Mesendoderm (in vitro differentiated cells): ENCODE measurements around the gene FKBP14.

ENCODE experiments used
- DNase-seq: peaks from one replicate; pipeline ENCODE4 v3.0.0; 2013
- H2AK5ac ChIP-seq: 2 replicates; pipeline ENCODE4 v1.6.1; 2013; ENCODE audit warnings: low read length, inconsistent platforms
- H2BK120ac ChIP-seq: 2 replicates; pipeline ENCODE4 v1.6.1; 2013; ENCODE audit warnings: low read depth, mild to moderate bottlenecking, low read length, moderate library complexity, mixed read lengths
- H2BK15ac ChIP-seq: replicated peaks from 2 replicates; pipeline ENCODE4 v1.6.1; 2013; ENCODE audit warnings: low read depth, mild to moderate bottlenecking, moderate library complexity
- H2BK5ac ChIP-seq: 2 replicates; pipeline ENCODE4 v1.6.1; 2013; ENCODE audit warnings: low read length, inconsistent platforms
- H3K18ac ChIP-seq: 2 replicates; pipeline ENCODE4 v1.6.1; 2013; ENCODE audit warnings: mild to moderate bottlenecking, low read length, mixed read lengths
- H3K23ac ChIP-seq: one replicate; pipeline ENCODE4 v1.6.1; 2013; ENCODE audit warnings: low read length
- H3K27ac ChIP-seq: 2 replicates; pipeline ENCODE4 v1.5.1; 2013; ENCODE audit warnings: low read depth, mild to moderate bottlenecking, inconsistent platforms, low read length, moderate library complexity
- H3K27me3 ChIP-seq: 2 replicates; pipeline ENCODE4 v1.6.1; 2013; ENCODE audit warnings: low read length, control low read depth, mild to moderate bottlenecking, inconsistent platforms; ENCODE audit not compliant: insufficient read depth, poor library complexity
- H3K36me3 ChIP-seq: 2 replicates; pipeline ENCODE4 v1.6.1; 2013; ENCODE audit warnings: low read length, inconsistent platforms; ENCODE audit not compliant: control insufficient read depth, insufficient read depth
- H3K4ac ChIP-seq: one replicate; pipeline ENCODE4 v1.6.1; 2013; ENCODE audit warnings: low read depth, mild to moderate bottlenecking, low read length, moderate library complexity
- H3K4me1 ChIP-seq: 2 replicates; pipeline ENCODE4 v1.6.1; 2013; ENCODE audit warnings: low read depth, low read length, inconsistent platforms; ENCODE audit not compliant: control insufficient read depth
- H3K4me2 ChIP-seq: 2 replicates; pipeline ENCODE4 v1.6.1; 2013; ENCODE audit warnings: low read length
- H3K4me3 ChIP-seq: 2 replicates; pipeline ENCODE4 v1.5.1; 2013; ENCODE audit warnings: mild to moderate bottlenecking, low read length
- H3K56ac ChIP-seq: one replicate; pipeline ENCODE4 v1.6.1; 2013; ENCODE audit warnings: low read length
- H3K79me1 ChIP-seq: 2 replicates; pipeline ENCODE4 v1.6.1; 2013; ENCODE audit warnings: low read length, inconsistent platforms
- H3K79me2 ChIP-seq: 2 replicates; pipeline ENCODE4 v1.6.1; 2013; ENCODE audit warnings: mild to moderate bottlenecking, low read length; ENCODE audit not compliant: control insufficient read depth, insufficient read depth
- H3K9ac ChIP-seq: 2 replicates; pipeline ENCODE4 v1.6.1; 2013; ENCODE audit warnings: low read length, inconsistent platforms
- H4K5ac ChIP-seq: one replicate; pipeline ENCODE4 v1.6.1; 2013; ENCODE audit warnings: low read length
- H4K8ac ChIP-seq: one replicate; pipeline ENCODE4 v1.6.1; 2013; ENCODE audit warnings: low read depth, mild to moderate bottlenecking, control low read depth, low read length, moderate library complexity
- WGBS: extraction: QIAGEN DNeasy Blood & Tissue Kit; methylation state at CpG from one replicate; pipeline ENCODE4 v1.1.7; 2013; ENCODE audit warnings: low lambda C conversion rate, missing lambda C conversion rate; ENCODE audit not compliant: insufficient coverage; ENCODE audit errors: extremely low coverage; 5-methylcytosine and 5-hydroxymethylcytosine counted together

The FKBP14 gene

DNA sequence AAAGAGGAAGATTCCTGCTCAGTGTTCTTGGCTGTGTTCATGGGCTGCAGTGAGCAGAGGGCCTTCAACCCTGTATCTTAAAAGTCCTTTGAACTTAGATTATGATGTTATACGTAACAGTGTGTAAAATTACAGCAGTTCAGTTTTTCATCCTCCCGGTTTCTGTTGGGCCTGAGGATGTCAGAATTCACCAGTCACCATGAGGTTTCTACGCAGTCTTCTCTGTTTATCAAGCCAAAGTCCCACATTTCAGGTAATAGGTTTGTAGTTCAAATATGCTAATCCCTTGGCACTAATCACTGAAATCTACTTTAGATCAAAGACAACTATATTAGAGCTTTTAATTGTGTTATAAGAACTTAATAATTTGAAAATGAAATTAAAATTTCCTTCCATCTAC lies 26.6 kb upstream of the FKBP14 start:
- H3K79me2 ChIP-seq, result no peaks in the 10 kb centered on the region
- no peak overlapping the region for H3K18ac ChIP-seq
- no peak overlapping the region for H3K27ac ChIP-seq
- H3K4ac ChIP-seq, result no peak overlapping the region
- H2BK15ac ChIP-seq, result no peak overlapping the region
- H3K36me3 ChIP-seq, result no peaks in the 10 kb centered on the region
- no peak overlapping the region for H3K4me2 ChIP-seq
- no peak overlapping the region for H3K4me3 ChIP-seq
- H2AK5ac ChIP-seq, result no peak overlapping the region
- no peak overlapping the region for H4K8ac ChIP-seq
- no peak overlapping the region for H4K5ac ChIP-seq
- H3K23ac ChIP-seq, result no peak overlapping the region
- H3K79me1 ChIP-seq, result no peaks in the 10 kb centered on the region
- H3K9ac ChIP-seq, result no peak overlapping the region
- DNase-seq, result no peak
- no peak overlapping the region for H3K56ac ChIP-seq
- H3K27me3 ChIP-seq, result no peaks in the 10 kb centered on the region
- no CpG with 5 or more reads among the region's 3 CpGs for WGBS
- no peaks in the 10 kb centered on the region for H3K4me1 ChIP-seq
- no peak overlapping the region for H2BK5ac ChIP-seq
- no peak overlapping the region for H2BK120ac ChIP-seq

DNA sequence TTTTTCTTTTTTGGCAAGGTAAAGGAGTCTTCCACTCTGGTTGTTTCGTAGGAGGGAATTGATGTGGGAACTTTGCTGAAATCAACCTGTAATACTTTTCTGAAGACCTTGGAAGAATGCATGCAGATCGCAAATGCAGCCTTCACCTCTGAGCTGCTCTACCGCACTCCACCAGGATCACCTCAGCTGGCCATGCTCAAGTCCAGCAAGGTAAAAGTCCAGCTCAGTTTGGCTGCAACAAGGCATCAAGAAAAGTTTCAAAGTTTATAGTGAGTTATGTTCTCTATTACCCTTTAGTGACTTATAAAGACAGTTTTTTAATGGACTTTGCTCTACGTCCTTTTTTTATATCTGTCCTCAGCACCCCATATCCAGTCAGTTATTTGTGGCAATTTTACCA lies 22.7 kb upstream of the FKBP14 start:
- no CpG with 5 or more reads among the region's 4 CpGs for WGBS

DNA sequence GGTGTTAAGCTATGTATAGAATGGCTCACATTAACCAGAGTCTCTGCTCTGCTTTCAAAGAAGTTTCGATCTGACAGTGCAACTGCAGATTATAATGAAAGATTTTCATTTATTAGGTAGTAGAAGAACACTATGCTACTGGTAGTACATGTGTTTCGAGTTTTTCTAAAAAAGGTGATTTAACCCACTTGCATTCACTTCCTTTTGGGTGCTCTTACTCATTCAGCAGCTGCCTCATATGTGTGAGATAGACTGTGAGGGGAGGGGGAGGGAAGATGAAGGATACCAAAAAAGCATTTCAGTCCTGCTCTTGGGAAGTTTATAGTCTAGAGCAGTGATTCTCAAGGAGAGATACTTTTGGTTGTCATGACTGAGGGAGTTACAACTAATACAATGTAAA lies 22.1 kb upstream of the FKBP14 start:
- no peak overlapping the region for H2BK5ac ChIP-seq
- no peak overlapping the region for H4K8ac ChIP-seq
- H2BK15ac ChIP-seq, result no peak overlapping the region
- H3K36me3 ChIP-seq, result no peaks in the 10 kb centered on the region
- no peaks in the 10 kb centered on the region for H3K4me1 ChIP-seq
- no peak overlapping the region for H3K27ac ChIP-seq
- H3K56ac ChIP-seq, result no peak overlapping the region
- H3K27me3 ChIP-seq, result no peaks in the 10 kb centered on the region
- H3K9ac ChIP-seq, result no peak overlapping the region
- peaks cover 2% of the 10 kb centered on the region for H3K79me2 ChIP-seq
- H3K4me3 ChIP-seq, result no peak overlapping the region
- H4K5ac ChIP-seq, result no peak overlapping the region
- no CpG with 5 or more reads among the region's 2 CpGs for WGBS
- no peak overlapping the region for H3K18ac ChIP-seq
- no peak overlapping the region for H3K4me2 ChIP-seq
- no peak overlapping the region for H2BK120ac ChIP-seq
- H2AK5ac ChIP-seq, result no peak overlapping the region
- DNase-seq, result no peak
- H3K4ac ChIP-seq, result no peak overlapping the region
- H3K23ac ChIP-seq, result no peak overlapping the region
- peaks cover 1% of the 10 kb centered on the region for H3K79me1 ChIP-seq

More for the DNA sequence above, 22.7 kb upstream of the FKBP14 start:
- no peak overlapping the region for H3K4ac ChIP-seq
- DNase-seq, result no peak
- no peaks in the 10 kb centered on the region for H3K79me2 ChIP-seq
- H3K27ac ChIP-seq, result no peak overlapping the region
- H2AK5ac ChIP-seq, result no peak overlapping the region
- H2BK15ac ChIP-seq, result no peak overlapping the region
- H4K5ac ChIP-seq, result no peak overlapping the region
- no peak overlapping the region for H3K4me3 ChIP-seq
- no peak overlapping the region for H3K9ac ChIP-seq
- H3K23ac ChIP-seq, result no peak overlapping the region
- H3K56ac ChIP-seq, result no peak overlapping the region
- H3K36me3 ChIP-seq, result no peaks in the 10 kb centered on the region
- H3K18ac ChIP-seq, result no peak overlapping the region
- H3K79me1 ChIP-seq, result no peaks in the 10 kb centered on the region
- H3K27me3 ChIP-seq, result no peaks in the 10 kb centered on the region
- no peak overlapping the region for H2BK5ac ChIP-seq
- no peak overlapping the region for H4K8ac ChIP-seq
- H3K4me1 ChIP-seq, result no peaks in the 10 kb centered on the region
- H3K4me2 ChIP-seq, result no peak overlapping the region
- H2BK120ac ChIP-seq, result no peak overlapping the region

DNA sequence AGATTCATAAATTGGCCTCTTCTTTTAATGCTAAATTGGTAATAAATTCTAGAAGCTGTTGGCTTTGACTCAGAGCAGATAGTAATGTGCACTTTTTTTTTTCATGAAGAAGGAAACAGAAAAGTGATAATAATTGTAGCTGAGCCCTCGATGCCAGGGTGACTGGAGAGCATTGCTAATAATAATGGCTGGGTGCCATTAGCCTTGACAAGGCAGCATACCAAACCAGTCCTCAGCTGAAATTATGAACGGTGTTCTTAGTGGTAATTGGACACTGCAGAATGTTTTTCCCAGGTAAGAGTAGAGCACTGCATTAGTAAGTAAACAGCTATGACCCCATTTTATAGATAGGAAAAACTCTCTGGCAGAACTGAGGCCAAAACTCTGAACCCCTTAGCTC lies 20.6 kb upstream of the FKBP14 start:
- Histone ChIP-seq H2AK5ac (no peak overlapping the region), H2BK5ac (no peak overlapping the region), H3K36me3 (no peaks in the 10 kb centered on the region), H3K23ac (no peak overlapping the region), H3K18ac (no peak overlapping the region), H3K56ac (no peak overlapping the region), H3K4me1 (no peaks in the 10 kb centered on the region), H3K79me2 (peaks cover 13% of the 10 kb centered on the region), H3K79me1 (peaks cover 6% of the 10 kb centered on the region), H2BK120ac (no peak overlapping the region), H3K4me3 (no peak overlapping the region), H3K27ac (no peak overlapping the region), H3K4ac (no peak overlapping the region), H3K9ac (no peak overlapping the region), H3K27me3 (no peaks in the 10 kb centered on the region), H4K5ac (no peak overlapping the region), H4K8ac (no peak overlapping the region), H2BK15ac (no peak overlapping the region), H3K4me2 (no peak overlapping the region)
- DNase-seq, result no peak
- no CpG with 5 or more reads among the region's 2 CpGs for WGBS

DNA sequence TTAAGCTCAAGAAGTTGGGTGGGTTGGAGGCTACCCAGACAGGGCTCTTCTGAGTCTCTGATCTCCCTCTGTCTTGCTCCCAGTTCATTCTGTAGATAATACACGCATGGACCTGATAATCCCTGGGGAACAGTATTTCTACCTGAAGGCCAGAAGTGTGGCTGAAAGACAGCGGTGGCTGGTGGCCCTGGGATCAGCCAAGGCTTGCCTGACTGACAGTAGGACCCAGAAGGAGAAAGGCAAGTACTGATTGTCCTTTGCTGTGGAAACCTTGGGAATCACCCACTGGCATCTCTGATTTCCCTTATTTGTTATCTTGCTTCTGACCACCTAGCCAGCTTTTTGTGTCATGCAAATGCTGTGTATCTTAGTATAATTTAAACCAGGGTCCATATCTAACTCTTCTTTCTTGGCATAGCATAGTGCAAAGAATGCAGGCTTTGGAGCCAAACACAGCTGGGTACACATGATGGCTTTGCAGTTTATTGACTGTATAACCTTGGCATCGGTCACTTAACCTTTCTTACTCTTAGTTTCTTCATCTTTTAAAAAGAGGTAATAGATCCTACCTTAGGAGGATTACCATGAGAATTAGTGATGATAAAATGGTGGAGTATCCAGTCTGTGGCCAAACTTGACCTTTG lies 19.7 kb upstream of the FKBP14 start:
- Histone ChIP-seq H4K5ac (no peak overlapping the region), H3K27ac (no peak overlapping the region), H3K79me2 (peaks cover 15% of the 10 kb centered on the region), H3K4me1 (no peaks in the 10 kb centered on the region), H3K27me3 (no peaks in the 10 kb centered on the region), H3K18ac (no peak overlapping the region), H2BK15ac (no peak overlapping the region), H4K8ac (no peak overlapping the region), H3K79me1 (peaks cover 10% of the 10 kb centered on the region), H3K4me3 (no peak overlapping the region), H2BK120ac (no peak overlapping the region), H3K9ac (no peak overlapping the region), H3K56ac (no peak overlapping the region), H2AK5ac (no peak overlapping the region), H2BK5ac (no peak overlapping the region), H3K4me2 (no peak overlapping the region), H3K4ac (no peak overlapping the region), H3K36me3 (no peaks in the 10 kb centered on the region), H3K23ac (no peak overlapping the region)
- WGBS, result no CpG with 5 or more reads among the region's 3 CpGs
- no peak for DNase-seq
